Hematopoietic multipotent progenitor cell treated with erythropoietin and hydrocortisone succinate and interleukin-3 and kit ligand, for 8 days (in vitro differentiated cells): ENCODE measurements around the gene IL17A.

Experiments used
- DNase-seq: peaks from one replicate; pipeline ENCODE4 v3.0.0-alpha.2; 2015

IL17A gene

GRCh38 chr6:52217761-52218160 is 31.6 kb downstream of the IL17A start:
- no peak for DNase-seq

GRCh38 chr6:52221302-52221701 is 35.1 kb downstream of the IL17A start:
- peak; percentile 81 for DNase-seq

GRCh38 chr6:52227495-52227894 is 41.3 kb downstream of the IL17A start:
- no peak for DNase-seq

GRCh38 chr6:52230685-52231084 is 44.5 kb downstream of the IL17A start:
- DNase-seq = no peak

- DNase-seq = no peak
Measured at GRCh38 chr6:52231406-52232127, 45.4 kb downstream of the IL17A start.

- DNase-seq = no peak
Measured at GRCh38 chr6:52233005-52233404, 46.8 kb downstream of the IL17A start.

- DNase-seq = peak; percentile 57
Measured at GRCh38 chr6:52233975-52234823, 48.0 kb downstream of the IL17A start.
